Measurements from ENCODE around the gene MOGAT1.

- TF ChIP-seq SRF (IDR thresholded peaks at IDR 0.05; ENCODE audit: low read depth) (no peak), CTCF (IDR thresholded peaks at IDR 0.05 in 2 of 3, conservative IDR thresholded peaks at IDR 0.05 in 1 of 3; ENCODE audit: borderline replicate concordance in 1 of 3, insufficient read depth in 1 of 3, low read depth in 2 of 3, low read length in 2 of 3) (no peak), POLR2A (IDR thresholded peaks at IDR 0.05; ENCODE audit: borderline replicate concordance, extremely low read depth, insufficient read depth, insufficient read length) (no peak), RAD21 (IDR thresholded peaks at IDR 0.05; ENCODE audit: low read depth) (no peak), MAX (IDR thresholded peaks at IDR 0.05) (no peak), EZH2 (IDR thresholded peaks at IDR 0.05) (no peak), ATF3 (IDR thresholded peaks at IDR 0.05) (no peak), POLR2AphosphoS5 (IDR thresholded peaks at IDR 0.05; ENCODE audit: low read depth, low read length) (no peak), ZFX (IDR thresholded peaks at IDR 0.05) (no peak), TCF7L2 (IDR thresholded peaks at IDR 0.05; ENCODE audit: borderline replicate concordance, extremely low read depth, insufficient read depth, insufficient read length) (no peak), YY1 (IDR thresholded peaks at IDR 0.05; ENCODE audit: extremely low read depth, insufficient replicate concordance, low read depth, low read length) (no peak), REST (IDR thresholded peaks at IDR 0.05; ENCODE audit: low read depth) (no peak), EZH2phosphoT487 (IDR thresholded peaks at IDR 0.05; ENCODE audit: borderline replicate concordance) (no peak)
Observed at GRCh38 chr2:222673883-222674282, 2.4 kb downstream of the MOGAT1 start.

All from HCT116 (cell line).